Measurements from ENCODE around the gene PGS1.
A peak's percentile ranks its signal among the peaks of the same experiment; 100 is the strongest.
"Not testable (repeated sequence)": the region's sequence is repeated elsewhere in the genome, so short reads cannot be mapped to it uniquely, and the experiment has no call there.

PGS1 gene

GRCh38 chr17:78378225-78379130, at the start of gene PGS1:
PGS1 (plus strand) TSS chr17:78378649; CDS start chr17:78378666, 17 bp downstream.
- DNase-seq = peak; percentile 75 to 84

DNA sequence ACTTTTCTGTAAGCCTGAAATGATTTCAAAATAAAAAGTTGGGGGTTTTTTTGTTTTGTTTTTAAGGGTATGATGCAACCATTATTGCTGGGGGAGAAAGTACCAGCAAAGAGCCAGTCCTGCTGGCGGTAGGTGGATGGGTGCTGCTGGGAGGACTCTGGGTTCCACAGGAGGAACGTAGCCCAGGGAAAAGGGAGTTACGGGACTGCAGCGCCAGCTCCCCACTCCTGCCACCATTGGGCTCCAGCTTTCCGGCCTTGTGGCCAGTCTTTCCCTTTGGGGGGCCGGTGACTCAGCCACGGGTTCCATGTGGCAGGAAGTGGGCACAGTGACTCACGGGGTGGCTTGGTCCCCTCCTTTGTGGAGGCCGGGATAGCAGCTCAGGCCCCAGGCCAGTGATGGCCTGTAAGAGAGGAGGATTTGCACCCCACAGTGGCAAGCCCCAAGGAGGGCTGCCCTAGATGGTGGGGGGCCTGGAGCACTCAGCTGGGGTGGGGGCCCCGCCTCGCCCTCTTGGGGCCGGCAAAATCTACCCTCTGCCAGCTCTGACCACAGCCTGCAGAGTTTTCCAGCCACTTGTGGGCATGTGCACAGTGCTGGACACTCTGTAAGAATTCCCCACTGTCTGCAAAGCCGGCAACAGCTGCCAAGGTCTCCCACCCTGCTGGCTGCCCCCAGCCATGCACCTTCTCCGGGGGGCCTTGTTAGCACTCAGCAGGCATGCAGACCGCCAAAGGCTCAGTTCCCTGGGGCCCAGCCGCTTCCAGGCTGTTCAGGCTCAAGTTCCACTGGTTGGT, 49.0 kb upstream of the PGS1 start:
- peak in 1 of 2 donors; percentile 65 for DNase-seq

GRCh38 chr17:78330570-78331224, 47.8 kb upstream of the PGS1 start:
- no peak for DNase-seq

DNA sequence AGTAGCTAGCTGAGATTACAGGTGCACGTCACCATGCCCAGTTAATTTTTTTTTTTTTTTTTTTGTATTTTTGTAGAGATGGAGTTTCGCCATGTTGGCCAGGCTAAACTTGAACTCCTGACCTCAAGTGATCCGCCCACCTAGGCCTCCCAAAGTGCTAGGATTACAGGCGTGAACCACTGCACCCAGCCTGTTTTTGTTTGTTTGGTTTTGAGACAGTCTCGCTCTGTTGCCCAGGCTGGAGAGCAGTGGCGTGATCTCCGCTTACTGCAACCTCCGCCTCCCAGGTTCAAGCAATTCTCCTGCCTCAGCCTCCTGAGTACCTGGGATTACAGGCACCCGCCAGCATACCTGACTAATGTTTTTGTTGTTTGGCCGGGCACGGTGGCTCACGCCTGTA, 47.1 kb upstream of the PGS1 start:
- not testable (repeated sequence) for DNase-seq

GRCh38 chr17:78332991-78333390, 45.5 kb upstream of the PGS1 start:
- DNase-seq = peak in 1 of 2 donors; percentile 45

DNA sequence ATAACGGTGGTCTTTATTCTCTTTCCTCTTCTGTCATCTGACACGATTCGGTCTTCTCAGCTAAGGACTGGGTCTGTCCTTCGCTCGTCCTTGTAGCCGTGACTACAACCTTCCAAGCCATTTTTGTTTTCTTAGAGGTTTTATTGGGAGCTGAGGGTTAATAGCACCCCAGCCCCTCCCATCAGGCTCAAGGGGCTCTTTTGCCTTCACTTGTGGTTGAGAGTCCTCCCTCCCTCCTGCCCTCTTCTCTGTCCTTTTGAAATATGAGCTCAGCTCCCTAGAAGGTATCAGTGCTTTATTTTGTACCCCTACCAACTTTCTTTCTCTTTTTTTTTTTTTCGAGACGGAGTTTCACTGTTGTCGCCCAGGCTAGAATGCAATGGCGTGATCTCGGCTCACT, 43.2 kb upstream of the PGS1 start:
- DNase-seq = no peak

DNA sequence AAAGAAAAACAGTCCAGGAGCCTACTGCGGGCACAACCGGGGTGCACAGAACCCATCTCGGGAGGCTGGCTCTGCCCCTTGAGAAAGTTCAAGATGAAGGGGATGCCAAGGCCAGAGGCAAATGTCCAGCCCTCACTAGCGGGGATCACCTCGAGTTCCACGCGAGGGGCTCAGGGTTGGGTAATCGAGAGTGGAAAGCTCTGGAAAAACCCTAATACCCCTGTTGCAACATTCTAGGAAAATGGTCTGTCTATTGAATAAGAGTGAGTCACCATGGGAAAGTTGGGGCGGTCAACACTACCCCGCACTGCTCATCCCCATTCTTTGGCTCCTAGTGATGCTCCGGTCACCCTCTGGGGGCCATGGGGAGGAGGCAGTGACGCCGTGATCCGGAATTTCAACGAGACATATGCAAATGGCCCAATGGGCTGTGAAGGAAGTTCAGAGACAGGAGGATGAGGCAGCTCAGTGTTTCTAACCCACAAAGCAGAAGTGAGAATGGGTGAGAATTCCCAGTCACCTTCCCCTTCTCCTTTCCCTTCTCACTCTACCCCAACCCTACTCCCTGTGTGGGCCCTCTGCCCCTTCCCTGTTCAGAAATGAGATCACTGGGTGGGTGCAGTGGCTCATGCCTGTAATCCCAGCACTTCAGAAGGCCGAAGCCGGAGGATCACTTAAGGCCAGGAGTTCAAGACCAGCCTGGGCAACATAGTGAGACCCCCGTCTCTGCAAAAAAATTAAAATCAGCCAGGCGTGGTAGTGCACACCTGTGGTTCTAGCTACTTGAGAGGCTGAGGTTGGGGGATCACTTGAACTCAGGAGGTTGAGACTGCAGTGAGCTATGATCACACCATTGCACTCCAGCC, 41.0 kb upstream of the PGS1 start:
- DNase-seq = peak in 1 of 2 donors; percentile 85

- DNase-seq = peak; percentile 57 to 67
Observed at GRCh38 chr17:78338486-78339259, 39.8 kb upstream of the PGS1 start.

- no peak for DNase-seq
Observed at GRCh38 chr17:78340183-78340955, 38.1 kb upstream of the PGS1 start.

GRCh38 chr17:78341559-78342448, 36.6 kb upstream of the PGS1 start:
- peak in 1 of 2 donors; percentile 53 for DNase-seq

DNA sequence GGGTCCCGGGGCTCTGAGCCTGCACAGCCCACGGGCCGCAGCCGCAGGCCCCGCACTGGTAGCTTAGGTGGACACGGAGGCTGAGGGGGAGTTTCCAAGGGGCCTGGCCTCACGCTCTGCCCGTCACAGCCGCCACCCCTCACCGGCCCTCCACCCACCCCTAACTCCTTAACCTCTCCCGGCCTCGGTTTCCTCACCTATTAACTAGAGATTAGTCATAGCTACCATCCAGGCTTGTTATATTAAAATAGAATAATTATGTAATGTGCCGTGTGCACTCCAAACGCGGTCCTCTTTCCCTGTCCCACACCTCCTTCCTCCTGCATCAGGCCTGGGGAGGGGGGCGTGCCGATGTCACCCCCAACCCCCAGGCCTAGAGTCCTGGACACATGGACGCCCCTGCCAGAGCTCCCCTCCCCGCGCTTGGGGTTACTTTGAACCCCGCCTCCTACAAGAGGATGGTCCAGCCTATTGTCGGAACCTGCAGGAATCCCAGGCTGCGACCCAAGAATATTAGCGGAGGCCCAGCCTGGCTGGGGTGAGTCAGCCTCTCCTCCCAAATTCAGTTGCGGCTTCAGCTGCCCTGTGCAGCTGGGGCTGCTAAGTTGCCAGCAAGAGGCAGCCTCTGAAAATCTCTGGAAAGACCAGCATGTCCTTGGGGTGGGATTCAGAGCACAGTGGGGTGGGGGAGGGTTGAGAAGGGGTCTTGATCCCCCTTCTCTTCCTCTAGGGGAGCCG, 35.8 kb upstream of the PGS1 start:
- no peak for DNase-seq

DNA sequence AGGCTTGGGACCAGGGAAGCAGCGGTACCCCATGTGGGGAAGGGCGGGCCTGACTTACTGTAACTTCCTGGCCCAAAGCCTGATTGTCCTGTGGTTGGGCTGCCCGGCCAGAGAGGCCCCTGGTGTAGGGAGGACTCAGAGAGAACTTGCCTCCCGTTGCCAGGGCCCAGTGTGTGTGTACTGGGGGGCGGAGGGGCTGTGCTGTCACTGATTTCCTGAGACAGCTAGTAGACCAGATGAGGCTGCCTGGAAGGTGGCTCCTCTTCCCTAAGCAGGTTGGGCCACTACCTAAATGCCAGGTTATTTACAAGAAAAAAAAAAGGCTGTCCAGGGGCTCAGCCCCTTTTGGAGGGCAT, 35.3 kb upstream of the PGS1 start:
- peak; percentile 67 to 74 for DNase-seq

DNA sequence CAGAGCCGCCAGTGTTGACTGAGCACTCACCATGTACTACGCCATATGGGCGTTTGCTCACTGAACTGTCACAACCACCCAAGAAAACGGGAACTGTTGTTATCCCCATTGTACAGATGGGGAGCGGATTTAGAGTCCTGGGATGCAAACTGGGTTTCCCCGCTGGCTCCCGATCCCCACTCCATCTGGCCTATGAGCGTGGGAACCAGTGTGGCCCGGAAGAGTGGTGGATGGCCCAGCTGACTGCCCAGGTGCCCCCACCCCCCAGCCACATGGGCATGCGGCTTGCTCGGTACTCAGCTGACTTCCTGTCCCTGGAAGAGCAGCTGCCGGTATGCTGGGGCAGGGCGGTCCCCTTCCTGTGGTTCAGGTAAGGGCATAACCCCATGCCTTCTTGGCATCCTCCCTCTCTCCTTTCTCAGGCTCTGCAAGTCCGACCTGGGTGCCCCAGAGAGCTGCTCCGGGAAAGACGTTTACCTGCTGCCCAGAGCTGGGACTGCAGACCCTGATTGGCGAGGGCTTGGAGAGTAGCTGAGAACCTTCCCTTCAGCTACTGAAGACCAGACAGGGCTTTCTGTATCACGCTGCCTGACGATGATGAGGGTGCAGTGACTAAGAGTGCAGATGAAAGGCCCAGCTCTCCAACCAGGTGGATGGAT, 34.8 kb upstream of the PGS1 start:
- peak; percentile 90 to 92 for DNase-seq

- no peak for DNase-seq
Observed at GRCh38 chr17:78344666-78345065, 33.8 kb upstream of the PGS1 start.

DNA sequence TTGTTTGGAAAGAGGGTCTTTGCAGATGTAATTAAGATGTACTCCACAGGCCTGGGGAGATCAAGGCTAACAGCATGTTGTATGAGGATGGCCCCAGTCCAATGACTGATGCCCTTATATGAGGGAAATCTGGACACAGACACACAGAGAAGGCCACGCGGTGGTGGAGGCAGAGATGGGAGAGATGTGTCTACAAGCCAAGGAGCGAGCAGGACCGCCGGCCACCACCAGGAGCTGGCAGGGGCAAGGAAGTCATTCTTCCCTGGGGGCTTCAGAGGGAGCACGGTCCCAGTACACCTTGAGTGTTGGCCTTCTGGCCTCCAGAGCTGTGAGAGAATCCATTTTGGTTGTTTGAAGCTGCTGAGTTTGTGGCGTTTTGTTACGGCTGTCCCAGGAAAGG, 33.3 kb upstream of the PGS1 start:
- no peak for DNase-seq

GRCh38 chr17:78345791-78346494, 32.5 kb upstream of the PGS1 start:
- no peak for DNase-seq

- DNase-seq = no peak
Observed at GRCh38 chr17:78346605-78347250, 31.7 kb upstream of the PGS1 start.

Data from CD4-positive, alpha-beta T cell treated with Interferon alpha-2 for 1 hour (primary cell).